ENCODE data around the gene SMCO1.
A peak's percentile ranks its signal among the peaks of the same experiment; 100 is the strongest.
"Not testable (repeated sequence)": the region's sequence is repeated elsewhere in the genome, so short reads cannot be mapped to it uniquely, and the experiment has no call there.

Gene SMCO1, protein sequence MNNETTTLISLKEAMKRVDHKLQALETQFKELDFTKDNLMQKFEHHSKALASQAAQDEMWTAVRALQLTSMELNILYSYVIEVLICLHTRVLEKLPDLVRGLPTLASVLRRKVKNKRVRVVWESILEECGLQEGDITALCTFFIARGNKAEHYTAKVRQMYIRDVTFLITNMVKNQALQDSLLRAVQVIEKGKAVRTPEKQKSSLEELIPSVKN

DNA sequence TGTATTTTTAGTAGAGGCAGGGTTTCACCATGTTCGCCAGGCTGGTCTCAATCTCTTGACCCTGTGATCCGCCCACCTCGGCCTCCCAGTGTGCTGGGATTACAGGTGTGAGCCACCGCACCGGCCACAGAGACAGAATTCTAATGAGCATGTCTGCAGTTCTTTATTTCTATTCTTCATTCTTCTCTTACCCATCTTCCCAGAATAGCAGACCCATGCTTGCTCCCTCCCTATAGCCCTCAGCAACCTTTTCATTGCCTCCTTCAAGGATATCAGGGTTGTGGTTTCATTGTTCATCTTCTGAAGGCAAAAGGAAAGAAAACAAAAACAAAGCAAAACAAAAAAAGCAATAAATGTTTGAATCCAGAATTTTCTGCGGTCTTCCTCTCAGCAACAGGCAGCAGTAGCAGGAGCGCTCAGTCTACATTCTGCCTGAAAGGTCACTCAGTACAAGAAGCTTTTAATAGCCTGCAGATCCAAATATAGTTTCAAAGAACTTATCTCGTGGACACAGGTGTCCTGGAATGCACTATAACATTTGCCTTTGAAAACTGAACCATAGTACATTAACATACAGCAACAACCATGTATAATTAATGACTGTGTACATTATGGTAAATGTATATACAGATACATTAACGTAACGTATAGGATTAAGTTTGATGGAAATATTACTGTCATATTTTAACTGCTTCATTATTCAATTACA lies at the start of gene SMCO1:
Gene SMCO1, minus strand, starts transcription at position 434 of the 709 bp plus-strand sequence. Its CDS starts 137 bp downstream, at position 297.
- DNase-seq = no peak

DNA sequence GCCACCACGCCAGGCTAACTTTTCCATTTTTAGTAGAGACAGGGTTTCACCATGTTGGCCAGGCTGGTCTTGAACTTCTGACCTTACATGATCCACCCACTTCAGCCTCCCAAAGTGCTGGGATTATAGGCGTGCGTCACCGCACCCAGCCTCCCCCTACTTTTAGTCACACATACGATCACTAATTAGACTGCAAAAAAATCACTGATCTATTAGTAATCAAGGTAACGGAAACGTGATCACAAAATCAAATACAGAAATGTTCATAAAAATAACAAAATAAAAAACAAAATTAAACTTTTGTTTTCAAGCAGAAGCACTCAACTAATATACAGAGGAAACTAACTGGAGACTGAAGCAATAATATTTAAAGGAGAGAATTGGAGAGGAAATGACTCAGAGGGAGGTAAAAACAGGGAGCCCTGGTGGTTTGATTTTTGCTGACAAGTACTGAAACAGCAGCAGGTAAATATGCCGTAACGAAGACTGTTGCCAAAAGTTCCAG lies 48.6 kb upstream of the SMCO1 start:
- DNase-seq = no peak

DNA sequence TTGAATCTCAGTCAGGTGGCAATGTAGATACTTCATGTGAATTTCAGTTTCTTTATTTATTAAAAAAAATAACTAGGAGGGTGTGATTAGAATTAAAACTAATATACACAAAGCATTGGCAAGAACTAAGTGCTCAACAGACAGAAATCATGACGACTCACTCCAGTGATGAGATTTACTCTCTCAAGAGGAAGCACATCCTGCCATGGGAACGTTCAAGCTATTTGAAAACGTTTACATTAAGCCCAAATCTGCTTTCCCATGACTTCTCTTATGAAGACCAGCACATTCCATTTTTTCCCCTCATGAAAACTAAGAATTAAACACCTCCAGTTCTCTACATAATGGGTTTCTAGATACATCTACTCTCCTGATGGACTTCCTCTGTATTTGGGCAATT lies 44.7 kb upstream of the SMCO1 start:
- DNase-seq = no peak

DNA sequence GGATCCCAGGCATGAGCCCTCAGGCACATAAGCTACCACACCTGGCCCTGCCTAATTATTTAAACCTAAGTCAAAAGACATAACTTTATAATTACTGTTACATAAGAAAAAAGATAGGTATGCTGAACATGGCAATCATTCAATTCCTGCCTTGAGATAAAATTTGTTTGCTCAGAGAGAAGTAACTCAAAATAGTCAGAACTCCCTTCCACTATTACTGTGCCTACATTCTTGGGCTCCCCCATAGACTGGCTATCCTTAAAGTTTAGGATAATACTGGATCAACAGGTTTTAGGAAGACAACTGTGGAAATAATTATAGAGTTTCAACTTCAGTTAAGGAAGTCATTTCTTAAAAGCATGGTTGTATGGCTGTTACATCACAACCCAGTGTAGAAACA lies 43.3 kb upstream of the SMCO1 start:
- DNase-seq = no peak

DNA sequence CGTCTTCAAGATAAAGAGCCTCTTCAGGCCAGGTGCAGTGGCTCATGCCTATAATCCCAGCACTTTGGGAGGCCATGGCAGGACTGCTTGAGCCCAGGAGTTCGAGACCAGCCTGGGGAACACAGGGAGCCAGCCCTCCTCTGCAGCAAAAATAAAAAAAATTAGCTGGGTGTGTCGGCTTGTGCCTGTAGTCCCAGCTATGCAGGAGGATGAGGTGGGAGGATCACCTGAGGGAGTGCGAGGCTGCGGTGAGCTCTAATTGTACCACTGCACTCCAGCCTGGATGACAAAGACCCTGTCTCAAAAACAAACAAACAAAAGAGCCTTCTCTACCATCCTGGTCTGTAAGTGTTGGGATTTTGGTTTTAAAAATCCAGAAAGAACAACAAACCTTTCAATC lies 42.1 kb upstream of the SMCO1 start:
- DNase-seq = no peak

DNA sequence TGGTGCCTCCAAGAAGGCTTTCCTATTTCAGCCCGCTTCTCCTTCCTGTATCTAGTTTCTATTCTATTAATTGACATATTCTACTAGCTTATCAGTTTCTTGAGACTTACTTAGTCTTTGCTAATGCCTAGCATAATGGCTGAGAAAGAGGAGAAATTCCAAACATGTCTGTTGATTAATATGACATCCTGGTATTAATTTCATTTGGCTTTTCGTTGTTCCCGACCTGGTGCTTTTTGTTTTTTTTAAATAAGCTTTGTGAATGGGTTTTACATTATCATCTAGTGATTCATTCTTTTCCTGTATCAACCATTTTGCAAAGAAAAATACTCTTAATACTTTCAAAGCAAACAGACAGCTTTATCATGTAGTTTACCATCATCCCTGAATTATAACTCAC lies 40.1 kb upstream of the SMCO1 start:
- DNase-seq = no peak

DNA sequence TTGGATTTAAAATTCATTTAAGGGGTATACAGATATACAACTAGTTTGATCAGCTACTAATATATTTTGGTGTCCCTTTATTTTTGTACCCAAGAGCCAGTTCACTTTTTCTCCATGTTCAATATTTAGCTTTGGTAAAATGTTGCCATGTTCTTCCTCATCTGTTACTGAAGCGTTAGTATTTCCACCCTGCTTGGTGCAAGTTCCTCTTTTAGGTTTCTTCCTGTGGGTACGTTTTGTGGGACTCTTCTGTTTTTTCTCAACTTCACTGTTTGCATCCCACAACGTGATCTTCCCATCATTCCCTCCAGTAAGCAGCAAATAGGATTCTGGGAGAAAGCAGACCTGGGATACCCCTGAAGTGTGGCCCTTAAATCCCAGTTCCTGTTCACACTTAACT lies 39.1 kb upstream of the SMCO1 start:
- no peak for DNase-seq

DNA sequence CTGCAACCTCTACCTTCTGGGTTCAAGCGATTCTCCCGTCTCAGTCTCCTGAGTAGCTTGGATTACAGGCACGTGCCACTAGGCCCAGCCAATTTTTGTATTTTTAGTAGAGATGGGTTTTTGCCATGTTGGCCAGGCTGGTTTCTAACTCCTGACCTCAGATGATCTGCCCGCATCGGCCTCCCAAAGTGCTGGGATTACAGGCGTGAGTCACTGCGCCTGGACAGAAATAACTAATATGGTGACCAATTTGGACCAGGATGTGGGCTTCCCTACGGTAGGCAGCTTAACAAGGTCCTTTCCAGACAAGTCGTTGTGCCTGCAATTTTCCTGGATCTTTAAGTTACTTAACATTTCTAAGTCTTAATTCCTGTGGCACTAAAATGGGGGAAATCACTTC lies 38.4 kb upstream of the SMCO1 start:
- no peak for DNase-seq

DNA sequence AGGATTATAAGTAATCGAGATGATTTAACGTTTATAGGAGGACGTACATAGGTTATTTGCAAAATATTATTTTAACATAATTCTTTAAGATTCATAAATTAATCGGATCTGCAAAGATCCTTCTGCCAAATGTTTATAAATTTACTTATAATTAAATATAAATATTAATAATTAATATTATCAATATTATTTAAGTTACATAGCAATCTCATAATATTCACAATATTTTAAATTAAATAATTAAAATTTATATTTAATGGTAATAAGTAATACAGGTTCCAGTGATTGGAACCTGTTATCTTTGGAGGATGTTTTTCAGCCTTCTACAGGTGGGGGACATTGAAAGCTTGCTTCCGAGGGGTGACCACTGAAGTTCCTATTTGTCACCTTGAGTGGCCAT lies 37.1 kb upstream of the SMCO1 start:
- DNase-seq = no peak

DNA sequence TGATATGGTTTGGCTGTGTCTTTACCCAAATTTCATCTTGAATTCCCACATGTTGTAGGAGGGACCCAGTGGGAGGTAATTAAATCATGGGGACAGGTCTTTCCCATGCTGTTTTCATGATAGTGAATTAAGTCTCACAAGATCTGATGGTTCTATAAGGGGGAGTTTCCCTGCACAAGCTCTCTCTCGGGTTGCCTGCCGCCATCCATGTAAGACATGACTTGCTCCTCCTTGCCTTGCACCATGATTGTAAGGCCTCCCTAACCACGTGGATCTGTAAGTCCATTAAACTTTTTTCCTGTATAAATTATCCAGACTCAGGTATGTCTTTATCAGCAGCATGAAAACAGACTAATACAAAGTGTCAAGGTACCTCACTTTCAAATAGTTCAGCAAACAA lies 35.0 kb upstream of the SMCO1 start:
- not testable (repeated sequence) for DNase-seq

DNA sequence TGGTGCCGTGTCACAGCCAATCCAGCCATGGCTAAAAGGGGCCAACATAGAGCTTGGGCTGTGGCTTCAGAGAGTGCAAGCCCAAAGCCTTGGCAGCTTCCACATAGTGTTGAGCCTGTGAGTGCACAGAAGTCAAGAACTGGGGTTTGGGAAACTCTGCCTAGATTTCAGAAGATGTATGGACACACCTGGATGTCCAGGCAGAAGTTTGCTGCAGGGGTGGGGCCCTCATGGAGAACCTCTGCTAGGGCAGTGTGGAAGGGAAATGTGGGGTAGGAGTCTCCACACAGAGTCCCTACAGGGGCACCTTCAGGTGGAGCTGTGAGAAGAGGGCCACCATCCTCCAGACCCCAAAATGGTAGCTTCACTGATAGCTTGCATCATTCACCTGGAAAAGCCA lies 34.2 kb upstream of the SMCO1 start:
- not testable (repeated sequence) for DNase-seq

DNA sequence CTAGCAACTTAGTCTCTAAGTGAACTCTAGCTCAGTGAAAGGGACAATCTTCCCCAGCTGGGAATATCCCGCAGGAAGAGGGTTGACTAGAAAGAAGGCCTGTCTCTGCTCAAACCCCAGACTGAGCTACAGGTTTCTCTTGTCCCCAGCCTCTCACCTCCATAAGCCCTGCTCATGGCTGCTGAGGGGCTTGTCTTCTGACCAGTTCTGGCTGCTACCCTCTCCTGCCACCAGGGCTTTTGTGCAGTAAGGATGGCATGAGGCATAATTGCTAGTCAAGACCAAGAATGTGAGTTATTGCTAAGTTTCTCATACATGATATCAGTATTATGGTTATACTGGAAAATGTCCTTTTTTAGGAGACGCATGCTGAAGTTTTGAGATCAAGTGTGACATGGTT lies 31.9 kb upstream of the SMCO1 start:
- no peak for DNase-seq

DNA sequence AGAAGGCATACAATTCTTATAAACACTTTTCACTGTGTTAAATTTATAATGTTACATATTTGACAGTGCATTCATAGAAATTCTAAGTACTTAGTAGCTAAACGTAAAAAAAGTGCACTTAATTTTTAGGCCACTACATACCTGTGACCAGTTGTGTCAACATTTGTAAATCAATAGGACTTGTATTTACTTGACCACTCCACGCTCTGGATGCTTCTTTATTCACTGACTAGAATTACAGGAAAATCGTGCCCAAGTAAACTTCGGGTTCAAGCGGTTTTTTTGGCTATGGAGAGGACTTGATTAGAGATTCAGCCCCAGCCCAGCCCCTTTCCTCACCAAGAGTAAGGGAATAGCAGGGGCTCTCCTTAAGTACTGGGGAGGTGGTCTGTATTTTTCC lies 31.4 kb upstream of the SMCO1 start:
- no peak for DNase-seq

DNA sequence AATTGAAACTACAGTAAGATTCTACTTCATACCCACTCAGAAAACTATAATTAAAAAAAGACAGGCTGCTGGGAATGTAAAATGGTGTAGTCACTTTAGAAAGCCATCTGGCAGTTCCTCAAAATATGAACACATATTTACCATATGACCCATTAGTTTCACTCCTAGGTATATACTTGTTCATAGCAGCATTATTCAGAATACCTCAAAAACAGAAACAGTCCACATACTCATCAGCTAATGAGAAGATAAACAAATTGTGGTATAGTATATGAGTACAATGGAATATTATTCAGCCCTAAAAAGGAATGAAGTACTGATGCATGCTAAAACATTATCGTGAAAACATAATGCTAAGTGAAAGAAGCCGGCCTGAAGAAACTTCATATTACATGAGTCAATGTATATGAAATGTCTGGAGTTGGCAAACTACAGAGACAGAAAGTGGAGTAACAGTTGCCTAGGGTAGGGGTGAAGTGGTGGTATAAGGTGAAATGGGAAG lies 29.4 kb upstream of the SMCO1 start:
- no peak for DNase-seq

DNA sequence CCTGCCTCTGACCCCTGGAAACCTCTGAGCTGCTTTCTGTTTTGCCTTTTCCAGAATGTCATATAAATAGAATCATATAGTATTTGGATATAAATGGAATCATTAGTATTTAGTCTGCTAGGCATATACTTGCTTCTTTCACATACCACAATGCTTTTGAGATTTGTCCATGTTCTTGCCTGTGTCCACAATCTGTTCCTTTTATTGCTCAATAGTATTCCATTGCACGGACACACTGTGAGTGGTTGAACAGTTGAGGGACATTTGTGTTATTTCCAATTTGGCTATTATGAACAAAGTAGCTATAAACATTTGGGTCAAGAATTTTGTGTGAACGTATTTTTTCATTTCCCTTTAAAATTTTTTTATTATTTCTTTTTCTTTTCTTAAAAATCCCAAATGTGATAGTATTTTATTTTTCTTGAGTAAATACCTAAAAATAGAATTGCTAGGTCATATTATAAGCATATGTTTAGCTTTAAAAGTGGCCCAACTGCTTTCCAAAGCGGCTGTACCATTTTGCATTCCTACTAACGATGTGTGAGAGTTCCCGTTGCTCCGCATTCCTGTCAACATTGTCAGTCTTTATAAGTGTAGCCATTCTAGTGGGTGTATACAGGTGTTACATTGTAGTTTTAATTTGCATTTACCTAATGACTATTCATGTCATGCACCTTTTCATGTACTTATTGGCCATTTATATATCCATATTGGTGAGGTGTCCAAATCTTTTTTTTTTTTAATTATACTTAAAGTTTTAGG lies 26.7 kb upstream of the SMCO1 start:
- no peak for DNase-seq

DNA sequence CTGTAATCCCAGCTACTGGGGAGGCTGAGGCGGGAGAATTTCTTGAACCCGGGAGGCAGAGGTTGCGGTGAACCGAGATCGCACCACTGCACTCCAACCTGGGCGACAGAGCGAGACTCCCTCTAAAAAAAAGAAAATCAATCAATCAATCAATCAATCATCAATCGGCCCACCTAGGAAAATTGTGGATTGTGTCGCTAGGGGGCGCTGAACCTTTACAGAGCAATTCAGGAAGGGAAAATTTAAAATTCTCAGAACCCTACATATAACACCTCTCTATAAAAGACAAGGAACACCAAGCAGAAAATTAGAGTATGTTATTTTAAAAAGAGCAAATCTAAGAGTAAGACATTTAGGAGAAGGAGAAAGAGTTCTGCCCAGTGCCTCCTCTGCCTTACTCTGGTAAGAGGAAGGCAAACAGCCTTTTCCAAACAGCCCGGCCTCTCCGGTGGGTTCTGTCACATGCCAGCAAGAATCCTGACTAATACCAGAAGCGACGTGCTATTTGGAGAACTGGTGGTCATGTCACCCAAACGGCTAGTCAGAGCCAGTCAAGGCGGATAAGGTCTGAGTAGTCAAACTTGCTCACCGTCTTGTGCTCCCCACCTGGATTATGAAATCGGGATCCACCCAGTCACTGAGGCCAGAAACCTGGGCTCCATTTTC lies 22.3 kb upstream of the SMCO1 start:
- no peak for DNase-seq

DNA sequence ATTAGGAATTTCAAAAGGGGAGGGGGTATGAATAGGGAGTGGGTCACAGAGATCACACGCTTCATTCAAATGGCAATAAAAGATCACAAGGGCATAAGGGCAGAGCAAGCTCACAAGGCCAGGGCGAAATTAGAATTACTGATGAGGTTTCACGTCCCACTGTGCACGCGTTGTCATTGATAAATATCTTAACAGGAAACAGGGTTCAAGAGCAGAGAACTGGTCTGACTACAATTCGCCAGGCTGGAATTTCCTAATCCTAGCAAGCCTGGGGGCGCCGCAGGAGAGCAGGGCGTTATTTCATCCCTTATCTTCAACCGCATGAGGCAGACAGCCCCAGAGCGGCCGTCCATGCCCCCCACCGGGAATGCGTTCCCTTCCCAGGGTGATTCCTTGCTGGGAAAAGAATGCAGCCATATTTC lies 18.1 kb upstream of the SMCO1 start:
- DNase-seq = no peak

DNA sequence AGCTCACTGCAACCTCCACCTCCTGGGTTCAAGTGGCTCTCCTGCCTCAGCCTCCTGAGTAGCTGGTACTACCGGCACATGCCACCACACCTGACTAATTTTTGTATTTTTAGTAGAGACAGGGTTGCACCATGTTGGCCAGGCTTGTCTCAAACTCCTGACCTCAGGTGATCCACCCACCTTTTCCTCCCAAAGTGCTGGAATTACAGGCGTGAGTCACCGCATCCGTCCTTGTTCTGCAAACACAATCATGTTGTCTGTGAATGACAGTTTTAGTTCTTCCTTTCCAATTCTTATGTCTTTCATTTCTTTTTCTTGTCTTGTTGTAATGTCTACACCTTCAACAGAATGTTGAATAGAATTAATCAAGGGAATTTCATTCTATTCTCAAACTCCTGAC lies 16.3 kb upstream of the SMCO1 start:
- no peak for DNase-seq

DNA sequence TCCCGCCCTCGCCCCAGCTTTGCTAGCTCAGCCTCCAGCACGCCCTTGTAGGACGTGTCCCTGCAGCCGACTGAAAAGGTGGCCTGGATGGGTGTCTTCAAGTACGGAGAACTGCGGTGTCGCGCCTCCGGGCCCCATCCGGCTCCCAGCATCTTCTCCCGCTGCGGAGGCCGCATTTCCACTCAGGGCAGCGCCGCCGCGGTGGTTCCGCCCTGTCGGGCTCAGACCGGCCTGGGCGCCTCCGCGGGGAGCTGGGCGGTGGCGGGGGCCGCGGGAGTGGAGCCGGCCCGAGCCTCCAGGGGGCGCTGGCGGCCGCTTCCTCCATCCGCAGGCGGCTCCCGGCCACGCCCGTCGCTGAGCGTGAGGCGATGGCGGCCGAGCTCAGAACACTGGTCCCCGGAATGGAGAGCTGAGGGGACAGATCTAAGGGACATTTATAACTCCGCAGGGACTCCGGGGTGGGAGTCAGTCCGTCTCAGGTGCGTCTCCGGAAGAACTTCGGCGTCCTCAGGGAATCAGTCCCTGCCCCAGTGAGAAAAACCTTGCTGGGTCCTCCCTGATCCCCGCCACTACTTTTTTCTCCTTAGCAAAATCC lies 13.6 kb upstream of the SMCO1 start:
- peak; percentile 35 for DNase-seq

DNA sequence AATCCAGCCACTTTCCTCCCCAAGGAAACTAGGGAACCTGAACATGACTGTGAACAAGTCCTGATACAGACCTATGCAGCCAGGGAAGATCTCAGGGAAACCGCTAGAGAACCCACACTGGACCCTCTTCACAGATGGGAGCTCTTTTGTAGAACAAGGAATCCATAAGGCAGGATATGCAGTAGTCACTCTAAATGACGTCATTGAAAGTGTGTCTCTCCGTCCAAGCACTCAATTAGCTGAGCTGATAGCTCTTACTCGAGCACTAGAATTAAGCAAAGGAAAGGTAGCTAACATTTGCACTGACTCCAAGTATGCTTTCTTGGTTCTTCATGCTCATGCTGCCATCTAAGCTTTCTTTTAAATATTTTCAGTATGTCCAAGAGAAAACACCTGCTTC lies 10.0 kb upstream of the SMCO1 start:
- DNase-seq = no peak

DNA sequence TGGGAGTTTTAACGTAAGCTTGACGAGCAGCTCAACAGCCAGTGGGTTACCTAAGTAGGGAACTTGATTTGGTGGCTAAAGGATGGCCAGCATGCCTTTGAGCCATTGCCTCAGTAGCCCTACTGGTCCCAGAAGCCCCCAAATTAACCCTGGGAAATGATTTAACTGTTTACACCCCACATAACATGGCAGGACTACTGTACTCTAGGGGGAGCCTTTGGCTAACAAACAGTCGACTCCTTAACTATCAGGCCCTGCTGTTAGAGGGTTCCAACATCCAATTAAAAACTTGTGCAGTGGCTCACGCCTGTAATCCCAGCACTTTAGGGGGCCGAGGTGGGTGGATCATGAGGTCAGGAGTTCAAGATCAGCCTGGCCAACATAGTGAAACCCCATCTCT lies 9.4 kb upstream of the SMCO1 start:
- DNase-seq = no peak

DNA sequence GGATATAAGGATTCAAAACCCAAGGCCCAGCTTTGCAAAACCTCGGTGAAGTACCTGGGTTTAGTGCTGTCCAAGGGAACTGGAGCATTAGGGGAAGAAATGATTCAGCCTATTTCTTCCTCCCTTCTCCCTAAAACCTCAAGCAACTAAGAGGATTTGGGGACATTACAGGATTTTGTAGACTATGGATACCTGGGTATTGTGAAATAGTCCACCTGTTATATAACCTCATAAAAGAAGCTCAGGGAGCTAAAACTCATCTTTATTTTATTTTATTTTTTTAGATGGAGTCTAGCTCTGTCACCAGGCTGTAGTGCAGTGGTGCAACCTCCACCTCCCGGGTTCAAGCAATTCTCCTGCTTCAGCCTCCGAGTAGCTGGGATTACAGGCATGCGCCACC lies 8.7 kb upstream of the SMCO1 start:
- DNase-seq = no peak

DNA sequence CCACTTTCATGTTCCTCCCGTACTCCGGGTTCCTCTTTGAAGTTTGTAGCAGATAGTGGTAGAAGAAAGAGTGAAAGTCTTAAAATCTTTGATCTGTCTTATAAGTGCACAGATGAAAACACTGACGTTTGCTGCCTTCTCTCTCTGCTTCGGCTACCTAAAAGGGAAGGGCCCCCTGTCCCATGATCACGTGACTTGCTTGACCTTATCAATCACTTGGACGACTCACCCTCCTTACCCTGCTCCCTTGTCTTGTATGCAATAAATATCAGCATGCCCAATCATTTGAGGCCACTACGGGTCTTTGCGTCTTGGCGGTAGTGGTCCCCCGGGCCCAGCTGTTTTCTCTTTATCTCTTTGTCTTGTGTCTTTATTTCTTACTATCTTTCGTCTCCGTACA lies 6.1 kb upstream of the SMCO1 start:
- DNase-seq = not testable (repeated sequence)

Data from DMS79 treated with DMSO at 0.1 percent for 48 hours (cell line).